H1 (cell line): ENCODE measurements around the gene RAB25. TPM values are rescaled to one million over a fixed set of nuclear protein-coding genes. Genes with fewer than 3 reads are reported as not detected.

Experiments
- CTCF ChIP-seq, 3 experiments: IDR thresholded peaks; 1 replicate in 2 of 3; 2 replicates in 1 of 3; pipeline versions ENCODE4 v1.5.1 to v1.6.1; 2011; ENCODE audit warnings: low read length in 3 of 3, mild to moderate bottlenecking in 3 of 3, inconsistent platforms in 2 of 3, low read depth in 1 of 3, moderate library complexity in 1 of 3; ENCODE audit not compliant: insufficient read depth in 1 of 3; ENCODE audit errors: control extremely low read depth in 1 of 3
- POLR2AphosphoS5 ChIP-seq: IDR thresholded peaks from 2 replicates; pipeline ENCODE4 v1.6.1; 2011; ENCODE audit warnings: low read depth, low read length
- RNF2 ChIP-seq: fragments of 200-900, 300-1000 bp; sonication (generic); IDR thresholded peaks from 2 replicates; pipeline ENCODE4 v1.7.1; 2016; ENCODE audit warnings: borderline replicate concordance, low read depth, mild to moderate bottlenecking, antibody characterized with exemption, low read length; ENCODE audit not compliant: poor library complexity, severe bottlenecking; ENCODE audit errors: missing control alignments
- SIN3A ChIP-seq, 2 experiments: IDR thresholded peaks in 1 of 2; conservative IDR thresholded peaks in 1 of 2; 2 replicates each; pipeline ENCODE4 v1.6.1; 2011 to 2012; ENCODE audit warnings: low read length in 2 of 2, improper control_type of control experiment in 1 of 2, low read depth in 1 of 2, mild to moderate bottlenecking in 1 of 2
- SP4 ChIP-seq: IDR thresholded peaks from 2 replicates; pipeline ENCODE4 v1.6.1; 2012; ENCODE audit warnings: low read length, inconsistent platforms
- TBP ChIP-seq: IDR thresholded peaks from 2 replicates; pipeline ENCODE4 v1.6.1; 2011; ENCODE audit warnings: low read depth, low read length, improper control_type of control experiment
- polyA plus RNA-seq, 7 experiments: library from polyadenylated mRNA; depleted of rRNA in 3 of 7; stranded (reverse) in 5 of 7; unstranded in 2 of 7; fragments of >200 nt in 5 of 7; fragments of 200-250 nt in 2 of 7; gene quantifications; 1 replicate in 5 of 7; 2 replicates in 1 of 7; 4 replicates in 1 of 7; pipeline versions ENCODE4 v1.2.1 to v1.2.3, GENCODE V29; 2011 to 2013; ENCODE audit warnings: missing spikeins in 2 of 7, mixed read lengths in 2 of 7
- total RNA-seq: library from RNA; stranded (reverse); fragmentation: NEBNext Ultra II Directional; extraction: Animal tissue kit (Norgen Biotek cat#: 25700); gene quantifications from 2 replicates; pipeline ENCODE4 v1.2.1, GENCODE V29; 2021

RAB25 gene
- total and polyA plus RNA-seq, 2 of the 8 experiments (the other 6 are each of a cell fraction or from before 2014, with no cell fraction given) = 34.8 to 98.2 TPM

- TF ChIP-seq SIN3A (conservative IDR thresholded peaks at IDR 0.05 in 1 of 2, IDR thresholded peaks at IDR 0.05 in 1 of 2; ENCODE audit: low read depth in 1 of 2, low read length in 2 of 2) (peak; percentile 59 to 89; a peak in 2 of 4 replicates), CTCF (IDR thresholded peaks at IDR 0.05; ENCODE audit: control extremely low read depth in 1 of 3, insufficient read depth in 1 of 3, low read depth in 1 of 3, low read length in 3 of 3) (no peak), POLR2AphosphoS5 (no peak), SP4 (no peak), TBP (peak; percentile 37; the same call in 1 of the 2 replicates), RNF2 (no peak)
- TF ChIP-seq, all 59 proteins: peak for 8
Observed at GRCh38 chr1:156114919-156115513, 54.1 kb downstream of the RAB25 start (continued).
